Type B pancreatic cell (in vitro differentiated cells): ENCODE results near the gene BEST1. TPM values are rescaled to one million over a fixed set of nuclear protein-coding genes. Genes with fewer than 3 reads are reported as not detected.

Source experiments
- DNase-seq: peaks from one replicate; pipeline ENCODE4 v3.0.0; 2021; ENCODE audit warnings: mixed read lengths; ENCODE audit not compliant: unreplicated experiment; ENCODE audit errors: extremely low spot score
- H3K27ac Mint-ChIP-seq: 2 replicates; pipeline ENCODE4 v1.8.0; 2021; ENCODE audit warnings: mild to moderate bottlenecking, mixed read lengths
- H3K27me3 Mint-ChIP-seq: 2 replicates; pipeline ENCODE4 v1.8.0; 2021; ENCODE audit warnings: mixed read lengths
- H3K36me3 Mint-ChIP-seq: 2 replicates; pipeline ENCODE4 v1.8.0; 2021; ENCODE audit warnings: mixed read lengths
- H3K4me1 Mint-ChIP-seq: one replicate; pipeline ENCODE4 v1.8.0; 2021; ENCODE audit warnings: mixed read lengths; ENCODE audit not compliant: unreplicated experiment
- H3K4me3 Mint-ChIP-seq: 2 replicates; pipeline ENCODE4 v1.8.0; 2021; ENCODE audit warnings: mild to moderate bottlenecking, mixed read lengths
- H3K9me3 Mint-ChIP-seq: 2 replicates; pipeline ENCODE4 v1.8.0; 2021; ENCODE audit warnings: mixed read lengths
- total RNA-seq: library from RNA; stranded (reverse); gene quantifications from 2 replicates; pipeline ENCODE4 v1.2.1, GENCODE V29; 2021; ENCODE audit warnings: low replicate concordance
- TF ChIP-seq, protein P1 (sequence below): fragments of 200-600 bp; sonication (generic); conservative IDR thresholded peaks from 2 replicates; pipeline ENCODE4 v1.5.0; 2021; ENCODE audit warnings: antibody characterized with exemption, mild to moderate bottlenecking

Gene BEST1
- total RNA-seq, 1 donor from 2014 or later, result 0.31 TPM

DNA sequence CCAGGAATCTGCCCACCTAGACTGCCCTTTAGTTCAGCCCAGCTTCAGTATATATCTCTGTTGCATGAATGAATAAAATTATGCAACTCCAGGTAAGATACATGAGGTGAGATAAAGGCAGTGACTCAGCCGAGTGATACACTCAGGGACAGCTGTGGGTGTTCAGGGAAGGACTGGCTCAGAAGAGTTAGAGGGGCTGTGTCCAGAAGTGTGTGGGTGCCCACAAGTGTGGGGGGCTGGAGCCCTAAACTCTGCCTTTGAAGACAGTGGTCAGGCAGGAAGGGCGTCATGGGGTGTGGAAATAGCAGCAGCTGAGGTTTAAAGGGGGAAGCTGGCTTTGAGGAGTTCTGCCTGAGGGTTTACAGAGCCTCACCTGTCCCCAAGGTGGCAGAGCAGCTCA lies 9.0 kb downstream of the BEST1 start:
- Mint-ChIP-seq H3K27ac (peak overlapping the region; percentile 46), H3K4me1 (peaks cover 11% of the 10 kb centered on the region), H3K9me3 (no peaks in the 10 kb centered on the region), H3K36me3 (peaks cover 13% of the 10 kb centered on the region), H3K27me3 (peaks cover 19% of the 10 kb centered on the region), H3K4me3 (no peak overlapping the region)
- no peak for DNase-seq
- TF ChIP-seq, protein P1, sequence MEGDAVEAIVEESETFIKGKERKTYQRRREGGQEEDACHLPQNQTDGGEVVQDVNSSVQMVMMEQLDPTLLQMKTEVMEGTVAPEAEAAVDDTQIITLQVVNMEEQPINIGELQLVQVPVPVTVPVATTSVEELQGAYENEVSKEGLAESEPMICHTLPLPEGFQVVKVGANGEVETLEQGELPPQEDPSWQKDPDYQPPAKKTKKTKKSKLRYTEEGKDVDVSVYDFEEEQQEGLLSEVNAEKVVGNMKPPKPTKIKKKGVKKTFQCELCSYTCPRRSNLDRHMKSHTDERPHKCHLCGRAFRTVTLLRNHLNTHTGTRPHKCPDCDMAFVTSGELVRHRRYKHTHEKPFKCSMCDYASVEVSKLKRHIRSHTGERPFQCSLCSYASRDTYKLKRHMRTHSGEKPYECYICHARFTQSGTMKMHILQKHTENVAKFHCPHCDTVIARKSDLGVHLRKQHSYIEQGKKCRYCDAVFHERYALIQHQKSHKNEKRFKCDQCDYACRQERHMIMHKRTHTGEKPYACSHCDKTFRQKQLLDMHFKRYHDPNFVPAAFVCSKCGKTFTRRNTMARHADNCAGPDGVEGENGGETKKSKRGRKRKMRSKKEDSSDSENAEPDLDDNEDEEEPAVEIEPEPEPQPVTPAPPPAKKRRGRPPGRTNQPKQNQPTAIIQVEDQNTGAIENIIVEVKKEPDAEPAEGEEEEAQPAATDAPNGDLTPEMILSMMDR, result no peak

DNA sequence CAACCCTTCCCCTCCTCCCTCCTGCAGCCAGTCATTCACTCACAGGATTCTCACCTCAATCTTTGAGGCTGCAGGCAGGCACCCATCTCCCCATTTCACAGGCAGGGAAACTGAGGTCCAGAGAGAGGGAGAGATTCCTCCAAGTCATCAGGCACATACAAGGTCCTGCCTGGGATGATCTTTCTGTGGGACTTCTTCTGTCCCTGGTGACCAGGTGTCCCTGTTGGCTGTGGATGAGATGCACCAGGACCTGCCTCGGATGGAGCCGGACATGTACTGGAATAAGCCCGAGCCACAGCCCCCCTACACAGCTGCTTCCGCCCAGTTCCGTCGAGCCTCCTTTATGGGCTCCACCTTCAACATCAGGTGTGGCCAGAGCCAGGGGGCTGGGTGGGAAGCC lies 9.5 kb downstream of the BEST1 start:
- H3K9me3 Mint-ChIP-seq, result no peaks in the 10 kb centered on the region
- DNase-seq, result no peak
- TF ChIP-seq, protein P1, result no peak

DNA sequence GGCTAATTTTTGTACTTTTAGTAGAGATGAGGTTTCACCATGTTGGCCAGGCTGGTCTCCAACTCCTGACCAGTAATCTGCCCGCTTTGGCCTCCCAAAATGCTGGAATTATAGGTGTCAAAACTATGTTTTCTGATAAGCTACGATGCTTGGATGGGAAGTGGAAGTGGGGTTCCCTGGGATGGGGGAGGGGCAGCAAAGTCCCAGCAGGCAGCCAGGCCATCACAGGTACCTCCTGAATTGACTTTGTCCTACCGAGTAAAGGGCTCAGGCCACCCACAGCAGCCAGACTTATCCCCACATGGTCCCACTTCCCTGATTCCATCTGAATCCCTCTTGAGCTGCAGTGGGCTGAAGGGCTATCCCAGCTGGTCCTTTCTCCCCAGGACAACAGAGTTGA lies 10.4 kb downstream of the BEST1 start:
- Mint-ChIP-seq H3K9me3 (no peaks in the 10 kb centered on the region), H3K4me1 (peaks cover 20% of the 10 kb centered on the region)
- peak; percentile 53 for DNase-seq

More for the DNA sequence above, 9.5 kb downstream of the BEST1 start:
- H3K4me1 Mint-ChIP-seq, result peaks cover 11% of the 10 kb centered on the region
- no peak overlapping the region for H3K4me3 Mint-ChIP-seq
- H3K27me3 Mint-ChIP-seq, result peaks cover 15% of the 10 kb centered on the region
- H3K36me3 Mint-ChIP-seq, result peaks cover 19% of the 10 kb centered on the region
- no peak overlapping the region for H3K27ac Mint-ChIP-seq

DNA sequence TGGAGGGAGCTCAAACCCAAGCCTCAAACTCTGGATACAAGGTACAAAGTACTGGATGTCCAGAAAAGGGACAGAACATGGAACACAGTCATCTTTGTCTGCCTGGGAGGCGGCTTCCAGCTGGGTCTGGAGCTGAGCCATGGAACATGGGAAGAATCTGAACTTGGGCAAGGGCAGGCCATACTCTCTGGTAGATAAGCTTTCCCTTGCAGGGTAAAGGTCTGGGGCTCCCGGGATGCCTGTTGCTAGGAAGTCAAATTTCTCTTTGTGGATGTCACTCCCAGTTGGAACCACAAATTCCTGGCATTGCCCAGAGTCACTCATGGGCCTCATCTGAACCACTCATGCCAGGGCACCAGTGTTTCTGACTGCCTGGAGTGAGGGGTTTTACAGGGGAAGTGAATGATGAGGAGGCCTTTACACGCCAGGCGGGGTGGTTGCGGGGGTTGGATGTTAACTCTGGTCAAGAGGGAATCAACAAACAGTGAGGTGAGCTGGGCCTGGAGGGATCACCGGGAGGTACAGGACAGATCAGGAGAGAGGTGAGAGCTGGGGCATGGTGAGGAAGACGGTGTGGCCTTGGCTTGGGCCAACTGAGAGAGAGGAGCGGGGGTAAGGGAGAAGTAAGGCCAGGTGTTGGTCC lies 11.5 kb downstream of the BEST1 start:
- H3K27ac Mint-ChIP-seq, result peak overlapping the region; percentile 82

More for the DNA sequence above, 10.4 kb downstream of the BEST1 start:
- Mint-ChIP-seq H3K4me3 (no peak overlapping the region), H3K27me3 (peaks cover 10% of the 10 kb centered on the region), H3K27ac (no peak overlapping the region), H3K36me3 (peaks cover 28% of the 10 kb centered on the region)
- TF ChIP-seq, protein P1, result no peak

DNA sequence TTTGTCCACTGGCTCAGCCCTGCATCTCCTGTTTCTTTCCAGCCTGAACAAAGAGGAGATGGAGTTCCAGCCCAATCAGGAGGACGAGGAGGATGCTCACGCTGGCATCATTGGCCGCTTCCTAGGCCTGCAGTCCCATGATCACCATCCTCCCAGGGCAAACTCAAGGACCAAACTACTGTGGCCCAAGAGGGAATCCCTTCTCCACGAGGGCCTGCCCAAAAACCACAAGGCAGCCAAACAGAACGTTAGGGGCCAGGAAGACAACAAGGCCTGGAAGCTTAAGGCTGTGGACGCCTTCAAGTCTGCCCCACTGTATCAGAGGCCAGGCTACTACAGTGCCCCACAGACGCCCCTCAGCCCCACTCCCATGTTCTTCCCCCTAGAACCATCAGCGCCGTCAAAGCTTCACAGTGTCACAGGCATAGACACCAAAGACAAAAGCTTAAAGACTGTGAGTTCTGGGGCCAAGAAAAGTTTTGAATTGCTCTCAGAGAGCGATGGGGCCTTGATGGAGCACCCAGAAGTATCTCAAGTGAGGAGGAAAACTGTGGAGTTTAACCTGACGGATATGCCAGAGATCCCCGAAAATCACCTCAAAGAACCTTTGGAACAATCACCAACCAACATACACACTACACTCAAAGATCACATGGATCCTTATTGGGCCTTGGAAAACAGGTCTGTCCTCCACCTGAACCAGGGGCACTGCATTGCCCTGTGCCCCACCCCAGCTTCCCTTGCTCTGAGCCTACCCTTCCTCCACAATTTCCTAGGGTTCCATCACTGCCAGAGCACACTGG lies 12.3 kb downstream of the BEST1 start:
- no peaks in the 10 kb centered on the region for H3K9me3 Mint-ChIP-seq

More for the DNA sequence above, 11.5 kb downstream of the BEST1 start:
- no peaks in the 10 kb centered on the region for H3K27me3 Mint-ChIP-seq
- peaks cover 32% of the 10 kb centered on the region for H3K36me3 Mint-ChIP-seq
- no peaks in the 10 kb centered on the region for H3K9me3 Mint-ChIP-seq
- H3K4me1 Mint-ChIP-seq, result peaks cover 20% of the 10 kb centered on the region
- H3K4me3 Mint-ChIP-seq, result peak overlapping the region; percentile 22
- TF ChIP-seq, protein P1, result no peak
- no peak for DNase-seq

More for the DNA sequence above, 12.3 kb downstream of the BEST1 start:
- peaks cover 20% of the 10 kb centered on the region for H3K4me1 Mint-ChIP-seq
- TF ChIP-seq, protein P1, result no peak
- peaks cover 32% of the 10 kb centered on the region for H3K36me3 Mint-ChIP-seq
- no peaks in the 10 kb centered on the region for H3K27me3 Mint-ChIP-seq
- H3K4me3 Mint-ChIP-seq, result peak overlapping the region; percentile 71
- H3K27ac Mint-ChIP-seq, result peak overlapping the region; percentile 72
- DNase-seq, result no peak
